Activated T-helper 1 cell treated with anti-CD3 and anti-CD28 coated beads, Interleukin-12 subunit alpha, Interleukin-12 subunit beta, Interleukin-2, Interleukin-4 antibody, amounts not matched to agents 30 ng/mL and 10 ng/mL and 1 ng/mL, durations not matched to agents 14 hours and 24 hours and 36 hours (primary cell): ENCODE results near the gene ZNF32. TPM values are rescaled to one million over a fixed set of nuclear protein-coding genes. Genes with fewer than 3 reads are reported as not detected.

Experiments
- DNase-seq: peaks from one replicate; pipeline ENCODE4 v3.0.0; 2021; ENCODE audit warnings: low spot score
- H3K27ac Mint-ChIP-seq: one replicate; pipeline ENCODE4 v1.8.0; 2021; ENCODE audit warnings: mild to moderate bottlenecking, mixed read lengths
- H3K27me3 Mint-ChIP-seq: one replicate; pipeline ENCODE4 v1.8.0; 2022; ENCODE audit warnings: mild to moderate bottlenecking, moderate library complexity, mixed read lengths; ENCODE audit not compliant: insufficient read depth
- H3K36me3 Mint-ChIP-seq: one replicate; pipeline ENCODE4 v1.8.0; 2021; ENCODE audit warnings: low read depth, mixed read lengths
- H3K4me1 Mint-ChIP-seq: one replicate; pipeline ENCODE4 v1.8.0; 2021; ENCODE audit warnings: low read depth, mixed read lengths
- H3K4me3 Mint-ChIP-seq: one replicate; pipeline ENCODE4 v1.8.0; 2021; ENCODE audit warnings: mild to moderate bottlenecking, moderate library complexity, mixed read lengths
- H3K9me3 Mint-ChIP-seq: one replicate; pipeline ENCODE4 v1.8.0; 2021; ENCODE audit warnings: mixed read lengths
- intact Hi-C: fragments of 100-400 bp; cut with micrococcal nuclease; formaldehyde crosslinking; loops from one replicate; pipeline ENCODE4 v1.15.1; 2024
- total RNA-seq: library from RNA; stranded (reverse); gene quantifications from 2 replicates; pipeline ENCODE4 v1.2.3, GENCODE V29; 2022

The ZNF32 gene
- total RNA-seq, 1 donor from 2014 or later, result 13.2 TPM

- peak overlapping the region; percentile 66 for H3K4me3 Mint-ChIP-seq
- no peaks in the 10 kb centered on the region for H3K9me3 Mint-ChIP-seq
- intact Hi-C loops, result no loop called here
- no peaks in the 10 kb centered on the region for H3K4me1 Mint-ChIP-seq
- no peaks in the 10 kb centered on the region for H3K36me3 Mint-ChIP-seq
- H3K27me3 Mint-ChIP-seq, result peaks cover 33% of the 10 kb centered on the region
- no peak overlapping the region for H3K27ac Mint-ChIP-seq
- DNase-seq, result no peak
Measured at GRCh38 chr10:43688348-43688892, 39.7 kb upstream of the ZNF32 start.

GRCh38 chr10:43687373-43687772 lies 38.7 kb upstream of the ZNF32 start:
- H3K9me3 Mint-ChIP-seq, result no peaks in the 10 kb centered on the region
- no peak for DNase-seq
- intact Hi-C loops, result no loop called here
- H3K36me3 Mint-ChIP-seq, result no peaks in the 10 kb centered on the region
- H3K4me1 Mint-ChIP-seq, result no peaks in the 10 kb centered on the region
- H3K4me3 Mint-ChIP-seq, result no peak overlapping the region
- peaks cover 33% of the 10 kb centered on the region for H3K27me3 Mint-ChIP-seq
- no peak overlapping the region for H3K27ac Mint-ChIP-seq

- intact Hi-C loops, result no loop called here
- no peak for DNase-seq
- no peaks in the 10 kb centered on the region for H3K9me3 Mint-ChIP-seq
- no peak overlapping the region for H3K4me3 Mint-ChIP-seq
- H3K27ac Mint-ChIP-seq, result no peak overlapping the region
- H3K4me1 Mint-ChIP-seq, result no peaks in the 10 kb centered on the region
- H3K36me3 Mint-ChIP-seq, result no peaks in the 10 kb centered on the region
- peaks cover 32% of the 10 kb centered on the region for H3K27me3 Mint-ChIP-seq
Measured at GRCh38 chr10:43686414-43686813, 37.7 kb upstream of the ZNF32 start.

GRCh38 chr10:43685744-43686143 lies 37.1 kb upstream of the ZNF32 start:
- intact Hi-C loops, result no loop called here
- no peaks in the 10 kb centered on the region for H3K36me3 Mint-ChIP-seq
- no peaks in the 10 kb centered on the region for H3K4me1 Mint-ChIP-seq

GRCh38 chr10:43684292-43684559 lies 35.5 kb upstream of the ZNF32 start:
- Mint-ChIP-seq H3K9me3 (no peaks in the 10 kb centered on the region), H3K27ac (no peak overlapping the region), H3K36me3 (no peaks in the 10 kb centered on the region), H3K4me3 (no peak overlapping the region), H3K4me1 (no peaks in the 10 kb centered on the region), H3K27me3 (peaks cover 21% of the 10 kb centered on the region)
- intact Hi-C loops, result no loop called here
- DNase-seq, result no peak

More at GRCh38 chr10:43685744-43686143, 37.1 kb upstream of the ZNF32 start:
- no peak overlapping the region for H3K27ac Mint-ChIP-seq
- no peak overlapping the region for H3K4me3 Mint-ChIP-seq
- peaks cover 26% of the 10 kb centered on the region for H3K27me3 Mint-ChIP-seq
- no peaks in the 10 kb centered on the region for H3K9me3 Mint-ChIP-seq
- DNase-seq, result no peak

- Mint-ChIP-seq H3K4me1 (no peaks in the 10 kb centered on the region), H3K4me3 (no peak overlapping the region), H3K27ac (no peak overlapping the region), H3K36me3 (no peaks in the 10 kb centered on the region), H3K27me3 (peaks cover 19% of the 10 kb centered on the region), H3K9me3 (no peaks in the 10 kb centered on the region)
- intact Hi-C loops, result no loop called here
- DNase-seq, result no peak
Measured at GRCh38 chr10:43683451-43684291, 35.0 kb upstream of the ZNF32 start.

- H3K27me3 Mint-ChIP-seq, result peaks cover 13% of the 10 kb centered on the region
- no peak overlapping the region for H3K27ac Mint-ChIP-seq
- H3K36me3 Mint-ChIP-seq, result no peaks in the 10 kb centered on the region
- H3K4me1 Mint-ChIP-seq, result no peaks in the 10 kb centered on the region
- no peak for DNase-seq
- no peak overlapping the region for H3K4me3 Mint-ChIP-seq
- no peaks in the 10 kb centered on the region for H3K9me3 Mint-ChIP-seq
- intact Hi-C loops, result no loop called here
Measured at GRCh38 chr10:43682956-43683355, 34.3 kb upstream of the ZNF32 start.

- no peaks in the 10 kb centered on the region for H3K9me3 Mint-ChIP-seq
- intact Hi-C loops, result no loop called here
- DNase-seq, result no peak
- no peak overlapping the region for H3K4me3 Mint-ChIP-seq
- H3K36me3 Mint-ChIP-seq, result no peaks in the 10 kb centered on the region
- no peaks in the 10 kb centered on the region for H3K4me1 Mint-ChIP-seq
- no peak overlapping the region for H3K27ac Mint-ChIP-seq
- peaks cover 12% of the 10 kb centered on the region for H3K27me3 Mint-ChIP-seq
Measured at GRCh38 chr10:43681721-43682120, 33.0 kb upstream of the ZNF32 start.

GRCh38 chr10:43681220-43681619 lies 32.5 kb upstream of the ZNF32 start:
- intact Hi-C loops, result no loop called here
- no peak for DNase-seq
- Mint-ChIP-seq H3K36me3 (no peaks in the 10 kb centered on the region), H3K27ac (no peak overlapping the region), H3K4me1 (no peaks in the 10 kb centered on the region), H3K4me3 (no peak overlapping the region), H3K27me3 (peaks cover 11% of the 10 kb centered on the region), H3K9me3 (no peaks in the 10 kb centered on the region)

- Mint-ChIP-seq H3K4me1 (no peaks in the 10 kb centered on the region), H3K36me3 (no peaks in the 10 kb centered on the region), H3K4me3 (no peak overlapping the region), H3K27ac (no peak overlapping the region), H3K27me3 (peaks cover 11% of the 10 kb centered on the region), H3K9me3 (no peaks in the 10 kb centered on the region)
- DNase-seq, result no peak
- intact Hi-C loops, result no loop called here
Measured at GRCh38 chr10:43680035-43680434, 31.4 kb upstream of the ZNF32 start.

GRCh38 chr10:43679509-43679908 lies 30.8 kb upstream of the ZNF32 start:
- Mint-ChIP-seq H3K4me1 (no peaks in the 10 kb centered on the region), H3K9me3 (no peaks in the 10 kb centered on the region), H3K4me3 (no peak overlapping the region), H3K27ac (no peak overlapping the region), H3K36me3 (no peaks in the 10 kb centered on the region), H3K27me3 (peaks cover 13% of the 10 kb centered on the region)
- DNase-seq, result no peak
- intact Hi-C loops, result no loop called here

- H3K4me1 Mint-ChIP-seq, result no peaks in the 10 kb centered on the region
- H3K27ac Mint-ChIP-seq, result no peak overlapping the region
- H3K36me3 Mint-ChIP-seq, result no peaks in the 10 kb centered on the region
- no peaks in the 10 kb centered on the region for H3K9me3 Mint-ChIP-seq
- DNase-seq, result no peak
- intact Hi-C loops, result no loop called here
- peaks cover 20% of the 10 kb centered on the region for H3K27me3 Mint-ChIP-seq
- no peak overlapping the region for H3K4me3 Mint-ChIP-seq
Measured at GRCh38 chr10:43678654-43679053, 30.0 kb upstream of the ZNF32 start.

- H3K27me3 Mint-ChIP-seq, result peaks cover 16% of the 10 kb centered on the region
- no peaks in the 10 kb centered on the region for H3K36me3 Mint-ChIP-seq
- intact Hi-C loops, result no loop called here
- no peak overlapping the region for H3K27ac Mint-ChIP-seq
- H3K9me3 Mint-ChIP-seq, result no peaks in the 10 kb centered on the region
- DNase-seq, result no peak
- H3K4me3 Mint-ChIP-seq, result no peak overlapping the region
- H3K4me1 Mint-ChIP-seq, result no peaks in the 10 kb centered on the region
Measured at GRCh38 chr10:43676901-43677300, 28.2 kb upstream of the ZNF32 start.

GRCh38 chr10:43676331-43676730 lies 27.6 kb upstream of the ZNF32 start:
- Mint-ChIP-seq H3K4me1 (peaks cover 5% of the 10 kb centered on the region), H3K36me3 (no peaks in the 10 kb centered on the region), H3K9me3 (no peaks in the 10 kb centered on the region), H3K4me3 (no peak overlapping the region), H3K27me3 (peaks cover 16% of the 10 kb centered on the region), H3K27ac (no peak overlapping the region)
- intact Hi-C loops, result no loop called here
- DNase-seq, result no peak
